Smooth muscle cell (in vitro differentiated cells): ENCODE data around the gene TAX1BP1. TPM values are rescaled to one million over a fixed set of nuclear protein-coding genes. Genes with fewer than 3 reads are reported as not detected.

Source experiments
- DNase-seq: peaks from one replicate; lab custom pipeline; 2025; ENCODE audit not compliant: unreplicated experiment; lab: John Stamatoyannopoulos, UW
- H2AFZ ChIP-seq: fragments of 200-600 bp; sonication (generic); 2 replicates; pipeline ENCODE4 v1.6.0; 2016; ENCODE audit warnings: antibody characterized with exemption, low read depth, mild to moderate bottlenecking
- H3F3A ChIP-seq: fragments of 200-600 bp; sonication (generic); 2 replicates; pipeline ENCODE4 v1.6.0; 2017; ENCODE audit warnings: antibody characterized with exemption, low read depth
- H3K27ac ChIP-seq: fragments of 200-600 bp; sonication (generic); 2 replicates; pipeline ENCODE4 v1.5.1; 2016; ENCODE audit warnings: low read depth, mild to moderate bottlenecking
- H3K27me3 ChIP-seq: fragments of 200-600 bp; sonication (generic); 2 replicates; pipeline ENCODE4 v1.6.1; 2016; ENCODE audit warnings: low read depth, mild to moderate bottlenecking
- H3K36me3 ChIP-seq: fragments of 200-600 bp; sonication (generic); 2 replicates; pipeline ENCODE4 v1.5.1; 2016; ENCODE audit warnings: low read depth
- H3K4me1 ChIP-seq: fragments of 200-600 bp; sonication (generic); 2 replicates; pipeline ENCODE4 v1.5.1; 2016; ENCODE audit warnings: low read depth
- H3K4me2 ChIP-seq: fragments of 200-600 bp; sonication (generic); 2 replicates; pipeline ENCODE4 v1.6.0; 2016; ENCODE audit warnings: mild to moderate bottlenecking
- H3K4me3 ChIP-seq: fragments of 200-600 bp; sonication (generic); 2 replicates; pipeline ENCODE4 v1.5.1; 2016; ENCODE audit warnings: mild to moderate bottlenecking
- H3K79me2 ChIP-seq: fragments of 200-600 bp; sonication (generic); 2 replicates; pipeline ENCODE4 v1.6.0; 2016; ENCODE audit warnings: low read depth, mild to moderate bottlenecking
- H3K9ac ChIP-seq: fragments of 200-600 bp; sonication (generic); 2 replicates; pipeline ENCODE4 v1.6.0; 2016; ENCODE audit warnings: low read depth
- H3K9me3 ChIP-seq: fragments of 200-600 bp; sonication (generic); replicated peaks from 2 replicates; pipeline ENCODE4 v1.5.1; 2016; ENCODE audit warnings: low read depth
- H4K20me1 ChIP-seq: fragments of 200-600 bp; sonication (generic); 2 replicates; pipeline ENCODE4 v1.6.0; 2016; ENCODE audit warnings: low read depth
- CTCF ChIP-seq: fragments of 200-600 bp; sonication (generic); IDR thresholded peaks from 2 replicates; pipeline ENCODE4 v1.5.1; 2017; ENCODE audit warnings: borderline replicate concordance, mild to moderate bottlenecking, antibody characterized with exemption; ENCODE audit not compliant: insufficient read depth, poor library complexity, severe bottlenecking
- WGBS: methylation state at CpG from one replicate; pipeline ENCODE4 v1.1.7; 2016; ENCODE audit warnings: low lambda C conversion rate; 5-methylcytosine and 5-hydroxymethylcytosine counted together
- polyA plus RNA-seq: library from polyadenylated mRNA; unstranded; fragments of >200 nt; fragmentation: Nextera tagmentation; extraction: Ambion mirVana; gene quantifications from 2 replicates; pipeline ENCODE4 v1.2.1, GENCODE V29; 2016
- total RNA-seq: library from RNA; depleted of rRNA; stranded (reverse); fragments of >200 nt; gene quantifications from 2 replicates; pipeline ENCODE4 v1.2.3, GENCODE V29; 2014

Gene TAX1BP1
- total and polyA plus RNA-seq, 2 experiments from 2014 or later = 80.4 to 81.6 TPM

- DNase-seq = no peak
- Histone ChIP-seq H3K36me3 (no peaks in the 10 kb centered on the region), H4K20me1 (no peaks in the 10 kb centered on the region), H3K4me2 (no peak overlapping the region), H3K27ac (no peak overlapping the region), H3K9me3 (no peaks in the 10 kb centered on the region), H3K27me3 (no peaks in the 10 kb centered on the region), H3F3A (no peaks in the 10 kb centered on the region), H3K4me1 (peaks cover 6% of the 10 kb centered on the region), H3K9ac (no peak overlapping the region), H3K79me2 (no peaks in the 10 kb centered on the region), H3K4me3 (no peak overlapping the region), H2AFZ (no peak overlapping the region)
- 91% methylated on average over 8 of the region's 8 CpGs for WGBS
- TF ChIP-seq CTCF = no peak
These were observed 136.8 kb downstream of the TAX1BP1 start for GRCh38 chr7:27876756-27877155.

Other genes starting within 250 kb of the TAX1BP1 start
- gene HIBADH, start 77.3 kb upstream of the TAX1BP1 start, total RNA-seq = 16.1 and 25.7 TPM in 2 replicates
- gene HIBADH, start 77.3 kb upstream of the TAX1BP1 start, polyA plus RNA-seq = 24.4 and 25.5 TPM in 2 replicates